Activated T-cell treated with anti-CD3 and anti-CD28 coated beads for 1 hour (primary cell): ENCODE data around the gene DEAF1.

ENCODE experiments used
- DNase-seq: peaks from one replicate; pipeline ENCODE4 v3.0.0-alpha.2; 2020; ENCODE audit warnings: low read depth

DEAF1 gene

DNA sequence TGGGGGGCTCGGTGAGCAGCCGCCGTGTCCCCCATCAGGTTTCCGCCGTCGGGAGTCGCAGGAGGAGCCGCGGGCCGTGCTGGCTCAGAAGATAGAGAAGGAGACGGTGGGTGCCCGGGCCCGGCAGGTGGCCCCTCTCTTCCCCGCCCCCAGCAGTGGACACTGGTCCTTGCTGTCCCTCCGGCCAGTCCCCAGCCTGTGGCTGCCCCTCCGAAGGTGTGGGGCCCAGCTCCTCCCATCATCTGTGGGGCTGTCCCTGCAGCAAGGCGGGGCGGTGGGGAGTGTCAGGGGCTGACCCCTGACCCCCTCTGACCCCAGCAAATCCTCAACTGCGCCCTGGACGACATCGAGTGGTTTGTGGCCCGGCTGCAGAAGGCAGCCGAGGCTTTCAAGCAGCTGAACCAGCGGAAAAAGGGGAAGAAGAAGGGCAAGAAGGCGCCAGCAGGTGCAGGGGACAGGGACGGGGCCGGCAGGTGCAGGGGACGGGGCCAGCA lies 26.3 kb upstream of the DEAF1 start:
- DNase-seq, result no peak

DNA sequence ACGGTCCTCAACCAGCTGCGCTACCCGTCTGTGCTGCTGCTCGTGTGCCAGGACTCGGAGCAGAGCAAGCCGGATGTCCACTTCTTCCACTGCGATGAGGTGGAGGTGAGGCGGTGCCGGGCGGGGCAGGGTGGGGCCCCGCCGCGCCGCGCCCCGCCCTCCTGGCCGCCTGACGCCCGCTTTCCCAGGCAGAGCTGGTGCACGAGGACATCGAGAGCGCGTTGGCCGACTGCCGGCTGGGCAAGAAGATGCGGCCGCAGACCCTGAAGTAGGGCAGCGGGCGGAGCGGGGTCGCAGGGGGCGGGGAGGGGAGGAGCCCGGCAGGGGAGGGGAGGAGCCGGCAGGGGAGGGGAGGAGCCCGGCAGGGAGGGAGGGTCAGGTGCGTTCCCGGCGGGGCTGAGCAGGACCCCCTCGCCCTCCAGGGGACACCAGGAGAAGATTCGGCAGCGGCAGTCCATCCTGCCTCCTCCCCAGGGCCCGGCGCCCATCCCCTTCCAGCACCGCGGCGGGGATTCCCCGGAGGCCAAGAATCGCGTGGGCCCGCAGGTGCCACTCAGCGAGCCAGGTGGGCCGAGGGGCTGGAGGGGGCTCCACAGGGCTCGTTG lies 25.7 kb upstream of the DEAF1 start:
- DNase-seq, result no peak

- no peak for DNase-seq
Observed at GRCh38 chr11:720017-720641, 25.1 kb upstream of the DEAF1 start.

DNA sequence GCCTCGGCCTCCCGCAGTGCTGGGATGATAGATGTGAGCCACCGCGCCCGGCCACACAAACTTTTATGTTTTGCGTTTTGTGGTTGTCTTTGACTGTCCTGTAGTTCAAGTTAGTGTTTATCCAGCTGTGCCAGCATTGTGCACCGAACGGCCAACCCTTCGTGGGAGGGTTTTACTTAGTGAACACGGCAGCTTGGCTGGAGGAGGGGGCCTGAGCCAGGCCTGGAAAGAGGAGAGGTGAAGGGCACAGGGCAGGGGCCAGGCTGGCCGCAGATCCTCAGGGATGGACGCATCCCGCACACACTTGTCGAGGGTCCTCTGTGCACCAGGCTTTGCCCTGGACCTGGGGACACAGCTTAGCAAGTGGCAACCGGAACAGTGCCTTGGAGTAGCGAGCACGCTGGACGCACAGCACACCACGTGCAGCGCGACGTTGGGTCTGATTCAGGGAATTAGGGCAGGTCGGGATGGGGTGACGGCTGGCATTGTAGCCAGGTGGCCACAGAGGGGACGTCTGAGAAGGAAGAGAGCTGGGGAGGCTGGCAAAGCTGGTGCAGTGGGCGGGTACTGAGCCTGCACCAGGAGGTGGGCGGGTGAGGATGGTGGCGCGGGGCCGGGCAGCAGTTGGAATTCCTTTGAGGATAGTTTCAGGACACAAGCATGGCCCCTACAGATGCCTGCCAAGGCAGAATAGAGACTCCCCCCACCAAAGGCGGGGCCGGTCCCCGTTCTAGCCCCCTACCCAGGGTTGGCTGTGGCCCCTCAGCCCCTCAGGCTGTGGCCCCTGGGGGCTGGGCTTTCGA lies 24.4 kb upstream of the DEAF1 start:
- no peak for DNase-seq

DNA sequence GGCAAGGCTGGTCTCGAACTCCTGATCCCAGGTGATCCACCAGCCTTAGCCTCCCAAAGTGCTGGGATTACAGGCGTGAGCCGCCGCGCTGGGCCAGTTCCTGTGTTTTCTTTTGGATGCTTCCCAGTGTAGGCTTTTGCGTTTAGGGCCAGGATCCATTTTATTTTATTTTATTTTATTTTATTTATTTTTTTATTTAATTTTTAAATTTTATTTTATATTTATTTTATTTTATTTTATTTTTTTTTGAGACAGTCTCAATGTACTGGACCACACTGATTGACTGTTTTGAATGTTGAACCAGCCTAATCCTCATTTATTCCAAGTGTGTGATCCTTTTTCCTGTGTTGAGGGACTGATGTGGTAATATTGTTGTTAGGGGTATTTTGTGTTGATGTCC lies 19.4 kb upstream of the DEAF1 start:
- DNase-seq, result no peak

- no peak for DNase-seq
Observed at GRCh38 chr11:709109-709997, 14.3 kb upstream of the DEAF1 start.

GRCh38 chr11:708511-708910 lies 13.5 kb upstream of the DEAF1 start:
- DNase-seq, result no peak

- DNase-seq, result no peak
Observed at GRCh38 chr11:707817-708420, 12.9 kb upstream of the DEAF1 start.

GRCh38 chr11:706957-707816 lies 12.2 kb upstream of the DEAF1 start:
- DNase-seq, result no peak

DNA sequence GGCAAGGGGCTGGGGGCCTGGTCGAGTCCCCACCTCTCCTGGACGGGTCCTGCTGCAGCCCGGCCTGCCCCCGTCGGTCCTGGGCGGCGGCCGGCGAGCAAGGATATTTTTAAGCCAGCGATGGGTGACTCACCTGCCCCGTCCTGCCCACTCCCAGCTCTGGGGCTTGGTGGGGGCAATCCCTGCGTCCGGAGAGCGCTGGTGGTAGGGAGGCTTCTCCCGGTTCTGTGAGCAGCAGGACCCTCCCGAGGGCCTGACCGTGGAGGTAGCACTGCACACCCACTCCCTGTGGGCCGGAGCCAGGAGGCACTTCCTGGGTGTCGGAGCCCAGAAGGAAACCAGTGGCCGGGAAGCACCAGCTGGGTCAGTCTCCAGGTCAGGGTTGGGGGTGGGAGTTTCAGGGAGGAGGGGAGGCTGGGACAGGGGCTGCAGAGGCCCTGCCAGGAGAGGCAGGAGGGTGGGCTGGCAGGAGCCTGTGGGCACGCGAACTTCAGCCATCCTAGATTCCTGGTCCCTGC lies 11.5 kb upstream of the DEAF1 start:
- no peak for DNase-seq

GRCh38 chr11:705646-706438 lies 10.8 kb upstream of the DEAF1 start, which contains the start of gene EPS8L2:
Gene EPS8L2, plus strand, starts transcription at chr11:706231. Its CDS starts 3,177 bp downstream, at chr11:709408.
- no peak for DNase-seq

DNA sequence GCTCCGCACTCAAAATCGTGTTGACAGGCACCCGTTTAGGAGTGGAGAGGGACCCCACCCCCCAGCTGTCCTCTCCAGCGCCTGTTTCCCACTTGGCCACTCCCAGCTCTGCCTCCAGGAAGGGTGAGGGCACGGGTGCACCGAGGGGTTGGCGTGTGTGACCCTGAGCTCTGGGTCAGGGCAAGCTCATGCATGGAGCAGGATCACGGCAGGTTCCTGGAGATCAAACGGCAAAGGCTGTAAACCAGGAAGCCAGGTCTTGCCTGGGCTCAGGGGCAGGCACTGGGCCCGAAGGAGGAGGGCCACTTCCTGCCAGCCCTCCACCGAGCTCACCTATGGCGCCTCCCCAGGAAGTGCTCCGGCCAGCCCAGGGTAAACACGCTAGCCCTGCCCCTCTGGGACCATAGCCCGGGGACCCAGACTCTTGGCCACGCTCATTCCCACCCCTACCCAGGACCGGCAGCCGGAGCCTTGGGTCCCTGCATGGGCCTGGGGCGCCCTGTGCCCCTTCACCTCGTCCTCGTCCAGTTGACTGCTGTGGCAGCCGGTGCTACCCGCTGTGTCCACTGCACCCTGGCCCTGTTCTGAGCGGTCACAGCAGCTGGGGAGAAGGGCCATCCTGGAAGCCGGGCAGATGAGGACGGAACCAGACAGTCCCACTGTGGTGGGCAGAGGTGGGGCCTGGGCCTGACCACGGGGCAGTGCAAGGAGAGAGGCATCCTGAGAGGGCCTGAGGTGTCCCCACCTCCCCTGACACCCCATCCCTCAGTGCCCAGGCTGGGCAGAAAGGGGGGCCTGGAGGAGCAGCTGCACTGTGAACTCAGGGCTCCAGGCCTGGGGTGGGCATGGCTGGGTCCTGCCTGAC lies 10.0 kb upstream of the DEAF1 start:
- DNase-seq, result no peak

DNA sequence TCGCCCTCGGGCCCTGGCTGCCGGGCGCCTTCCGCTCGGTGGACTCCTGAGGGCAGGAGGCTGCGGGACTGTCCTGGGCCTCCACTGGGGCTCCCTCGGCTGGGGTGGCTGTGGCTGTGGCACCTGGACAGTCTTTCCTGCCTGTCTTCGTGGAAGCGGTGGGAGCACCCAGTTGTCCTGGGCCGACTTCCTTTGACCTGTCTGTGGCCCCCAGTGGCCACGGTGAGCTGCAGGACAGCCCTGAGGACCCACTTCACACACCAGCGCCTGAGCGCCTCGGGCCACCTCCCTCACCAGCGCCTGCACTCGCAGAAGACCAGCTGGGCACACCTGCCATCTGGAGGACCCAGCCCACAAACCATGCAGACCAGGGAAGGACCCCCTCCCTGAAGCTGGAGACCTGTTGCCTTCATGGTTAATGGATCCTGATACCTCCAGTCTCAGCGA lies 9.2 kb upstream of the DEAF1 start:
- DNase-seq, result no peak

GRCh38 chr11:703506-703905 lies 8.5 kb upstream of the DEAF1 start:
- DNase-seq, result no peak

GRCh38 chr11:702462-703461 lies 7.7 kb upstream of the DEAF1 start:
- no peak for DNase-seq

DNA sequence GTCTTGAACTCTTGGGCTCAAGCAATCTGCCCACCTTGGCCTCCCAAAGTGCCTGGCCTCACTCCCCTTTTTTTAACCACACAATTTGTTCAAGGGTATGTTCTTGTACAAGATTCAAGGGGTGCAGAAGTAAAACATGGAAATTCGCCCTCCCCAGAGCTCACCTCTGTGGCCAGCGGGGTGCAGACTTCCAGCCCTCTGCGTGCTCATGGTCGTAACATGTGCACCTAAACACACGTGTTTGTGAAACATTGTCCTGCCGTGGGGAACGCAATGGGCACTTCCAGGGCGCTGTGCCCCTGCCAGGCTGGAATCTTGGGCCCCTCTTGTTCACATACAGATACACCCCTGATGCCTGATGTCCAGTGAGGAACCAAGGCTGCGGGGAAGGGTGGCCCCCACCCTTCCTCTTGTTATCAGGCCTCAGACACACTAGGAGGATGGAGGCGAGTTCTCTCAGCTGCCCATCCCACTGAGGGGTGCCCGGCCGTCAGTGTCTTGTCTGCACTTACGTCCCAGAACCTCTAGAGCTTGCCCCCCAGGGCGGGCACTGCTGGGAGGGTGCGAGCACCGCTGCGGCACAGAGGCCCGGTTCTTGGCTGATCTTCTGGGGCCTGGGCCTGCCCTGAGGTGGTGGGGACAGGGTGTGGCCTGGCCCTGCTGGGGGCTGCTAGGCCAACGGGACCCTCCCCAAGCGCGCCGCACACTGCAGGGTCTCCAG lies 6.9 kb upstream of the DEAF1 start:
- no peak for DNase-seq

DNA sequence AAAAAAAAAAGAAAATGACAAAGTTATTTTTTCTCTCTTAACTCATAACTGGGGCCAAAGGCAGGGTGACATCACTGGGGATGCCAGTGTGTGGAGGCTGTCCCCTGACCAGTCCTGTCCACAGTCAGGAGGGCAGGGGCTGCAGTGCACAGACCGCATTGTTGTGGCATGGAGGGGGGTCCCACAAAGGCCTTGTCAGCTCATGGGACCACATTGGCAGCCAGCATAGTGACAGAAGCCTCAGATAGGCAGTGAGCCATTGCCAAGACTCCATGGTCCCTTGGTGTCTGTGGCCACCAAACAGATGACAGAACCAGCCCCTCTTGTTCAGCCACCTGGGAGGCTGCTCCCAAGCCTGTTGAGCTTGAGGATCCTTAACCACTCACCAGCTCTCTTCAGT lies 4.7 kb upstream of the DEAF1 start:
- no peak for DNase-seq
